Gastroesophageal sphincter (tissue), 4 donors: Measurements from ENCODE around the gene LSS. TPM values are rescaled to one million over a fixed set of nuclear protein-coding genes. Genes with fewer than 3 reads are reported as not detected.

Source experiments
- ATAC-seq: fragments of 150-250 bp; one replicate; pipeline ENCODE4 v1.9.1; 2016; ENCODE audit warnings: mild to moderate bottlenecking, moderate library complexity
- H3K27ac ChIP-seq, 4 donors: fragments of 200-600 bp; sonication (generic) in 3 of 4; 1 replicate in 3 of 4; 2 replicates in 1 of 4; pipeline ENCODE4 v1.5.1; 2016 to 2019
- H3K27me3 ChIP-seq: fragments of 200-600 bp; sonication (generic); one replicate; pipeline ENCODE4 v1.5.1; 2019
- H3K36me3 ChIP-seq, 2 donors: fragments of 200-600 bp; sonication (generic); one replicate each; pipeline ENCODE4 v1.5.1; 2019; ENCODE audit warnings: control low read depth in 1 of 2
- H3K4me1 ChIP-seq, 3 donors: fragments of 200-600 bp; sonication (generic); 1 replicate in 2 of 3; 2 replicates in 1 of 3; pipeline ENCODE4 v1.5.1; 2016 to 2019; ENCODE audit warnings: control low read depth in 2 of 3
- H3K4me3 ChIP-seq, 2 donors: fragments of 200-600 bp; sonication (generic); one replicate each; pipeline ENCODE4 v1.5.1; 2019; ENCODE audit warnings: mild to moderate bottlenecking in 1 of 2, moderate library complexity in 1 of 2
- H3K9me3 ChIP-seq, 3 donors: fragments of 200-600 bp; sonication (generic); one replicate each; pipeline ENCODE4 v1.5.1; 2017 to 2019; ENCODE audit warnings: control low read depth in 2 of 3
- CTCF ChIP-seq, 4 experiments: fragments of 200-600 bp in 2 of 4; fragments of 450-650 bp in 2 of 4; sonication (generic) in 1 of 4; IDR thresholded peaks; one replicate each; pipeline ENCODE4 v1.5.1; 2017 to 2019; ENCODE audit warnings: antibody characterized with exemption in 4 of 4, mild to moderate bottlenecking in 2 of 4, moderate library complexity in 2 of 4
- EP300 ChIP-seq: sonication (generic); formaldehyde crosslinking; IDR thresholded peaks from one replicate; pipeline ENCODE4 v1.6.1; 2017; ENCODE audit warnings: antibody characterized with exemption, mild to moderate bottlenecking
- POLR2A ChIP-seq, 2 donors: fragments of 450-650 bp; IDR thresholded peaks; one replicate each; pipeline ENCODE4 v1.6.1; 2017; ENCODE audit warnings: antibody characterized with exemption in 2 of 2, mild to moderate bottlenecking in 2 of 2, moderate library complexity in 1 of 2
- POLR2AphosphoS5 ChIP-seq: sonication (generic); formaldehyde crosslinking; IDR thresholded peaks from one replicate; pipeline ENCODE4 v1.6.1; 2017; ENCODE audit warnings: antibody characterized with exemption
- WGBS, 2 donors: methylation state at CpG; one replicate each; pipeline ENCODE4 v1.1.5; 2018; ENCODE audit warnings: low coverage in 1 of 2; 5-methylcytosine and 5-hydroxymethylcytosine counted together
- total RNA-seq, 4 donors: library from RNA; depleted of rRNA; stranded (reverse); fragments of >200 nt; gene quantifications; one replicate each; pipeline ENCODE4 v1.1.0, GENCODE V29; 2016

The LSS gene
- total RNA-seq, 4 donors from 2014 or later, result 57.7 to 104 (median 85.7) TPM

DNA sequence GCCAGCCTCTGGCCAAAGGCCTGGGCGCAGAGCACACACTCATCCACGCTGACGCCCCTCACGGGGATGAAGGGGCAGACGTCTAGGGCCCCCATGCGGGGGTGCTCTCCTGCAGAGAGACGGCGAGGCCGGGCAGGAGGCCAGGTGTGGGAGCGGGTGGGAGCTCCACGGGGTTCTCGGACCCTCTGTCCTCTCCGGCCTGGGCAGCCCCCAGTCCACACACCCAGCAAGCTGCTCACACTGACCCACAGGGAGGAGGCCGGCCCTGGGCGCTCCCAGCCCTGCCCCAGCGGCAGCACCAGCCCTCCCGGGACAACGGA lies 75.7 kb downstream of the LSS start:
- Histone ChIP-seq H3K36me3 (no peaks in the 10 kb centered on the region), H3K9me3 (no peaks in the 10 kb centered on the region), H3K4me3 (no peak overlapping the region), H3K27me3 (peaks cover 7% of the 10 kb centered on the region), H3K4me1 (peaks cover 0 to 13% (median 8%) of the 10 kb centered on the region in 3 donors), H3K27ac (peak overlapping the region in 1 of 4 donors; percentile 64)
- peak; percentile 19 for ATAC-seq
- no peak for TF ChIP-seq EP300
- TF ChIP-seq CTCF (IDR thresholded peaks at IDR 0.05), result no peak
- WGBS, 2 donors, result 28% methylated on average over 5 of the region's 18 CpGs; no CpG with 5 or more reads in 1 of the 2 donors

- Histone ChIP-seq H3K4me1 (peaks cover 0 to 13% (median 8%) of the 10 kb centered on the region in 3 donors), H3K36me3 (no peaks in the 10 kb centered on the region), H3K9me3 (no peaks in the 10 kb centered on the region), H3K27ac (peak overlapping the region in 1 of 4 donors; percentile 64), H3K27me3 (peaks cover 7% of the 10 kb centered on the region), H3K4me3 (no peak overlapping the region)
- TF ChIP-seq POLR2AphosphoS5 (no peak), EP300 (no peak)
- ATAC-seq, result no peak
- WGBS, 2 donors, result 60 to 87% methylated on average over 3 to 24 of the region's 45 CpGs
Measured at GRCh38 chr21:46151989-46152926, 76.3 kb downstream of the LSS start.

- Histone ChIP-seq H3K27ac (no peak overlapping the region), H3K36me3 (no peaks in the 10 kb centered on the region), H3K27me3 (peaks cover 7% of the 10 kb centered on the region), H3K4me3 (no peak overlapping the region), H3K9me3 (no peaks in the 10 kb centered on the region), H3K4me1 (peaks cover 0 to 13% (median 8%) of the 10 kb centered on the region in 3 donors)
- 79 to 90% methylated on average over 2 to 11 of the region's 47 CpGs for WGBS, 2 donors
- TF ChIP-seq POLR2AphosphoS5 (no peak), CTCF (IDR thresholded peaks at IDR 0.05) (no peak), POLR2A (IDR thresholded peaks at IDR 0.05) (no peak), EP300 (no peak)
- no peak for ATAC-seq
Measured at GRCh38 chr21:46151261-46151988, 77.1 kb downstream of the LSS start.

DNA sequence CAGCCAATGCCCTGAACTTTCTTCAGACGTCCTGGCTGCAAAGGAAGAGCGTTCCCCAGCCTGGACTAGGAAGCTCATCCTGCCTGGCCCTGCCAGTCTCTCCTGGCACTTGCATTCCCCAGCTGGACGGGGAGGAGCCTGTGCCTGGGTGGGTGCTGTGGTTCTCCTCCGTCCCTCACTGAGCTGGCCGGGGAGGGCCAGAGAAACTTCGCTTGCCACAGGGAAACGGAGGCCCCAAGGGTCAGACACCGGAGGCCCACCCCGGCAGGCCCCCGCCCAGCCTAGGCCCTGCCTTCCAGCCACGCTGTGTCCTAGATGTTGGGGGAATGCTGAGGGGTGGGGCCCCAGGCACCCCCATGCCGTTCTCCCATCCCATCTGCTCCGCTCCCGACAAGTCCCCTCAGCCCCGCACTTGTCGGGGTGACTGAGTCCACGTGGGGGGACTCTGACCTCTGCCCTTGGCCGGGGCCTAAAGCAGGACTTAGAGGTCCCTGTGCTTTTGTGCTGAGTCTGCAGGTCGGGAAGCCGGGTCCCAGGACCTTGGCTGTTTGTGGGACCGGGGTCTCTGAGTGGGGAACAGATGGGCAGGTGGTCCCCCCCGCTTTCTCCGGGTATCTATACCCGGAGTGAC lies 78.0 kb downstream of the LSS start:
- 95 to 100% methylated on average over 3 to 4 of the region's 24 CpGs for WGBS, 2 donors
- TF ChIP-seq CTCF (IDR thresholded peaks at IDR 0.05), result no peak
- no peak for TF ChIP-seq POLR2A (IDR thresholded peaks at IDR 0.05)
- no peak for TF ChIP-seq EP300
- no peak for TF ChIP-seq POLR2AphosphoS5
- H3K36me3 ChIP-seq, result no peaks in the 10 kb centered on the region
- no peak overlapping the region for H3K4me3 ChIP-seq
- no peak for ATAC-seq
- no peak overlapping the region for H3K27ac ChIP-seq
- H3K4me1 ChIP-seq, result peaks cover 0 to 13% (median 8%) of the 10 kb centered on the region in 3 donors
- no peaks in the 10 kb centered on the region for H3K9me3 ChIP-seq
- H3K27me3 ChIP-seq, result peaks cover 7% of the 10 kb centered on the region

GRCh38 chr21:46150073-46150472 lies 78.5 kb downstream of the LSS start:
- 78 to 83% methylated on average over 5 to 6 of the region's 19 CpGs for WGBS, 2 donors
- Histone ChIP-seq H3K4me1 (peaks cover 0 to 13% (median 8%) of the 10 kb centered on the region in 3 donors), H3K9me3 (no peaks in the 10 kb centered on the region), H3K36me3 (no peaks in the 10 kb centered on the region), H3K27me3 (peaks cover 7% of the 10 kb centered on the region), H3K27ac (no peak overlapping the region), H3K4me3 (no peak overlapping the region)
- no peak for ATAC-seq
- no peak for TF ChIP-seq POLR2A (IDR thresholded peaks at IDR 0.05)
- no peak for TF ChIP-seq CTCF (IDR thresholded peaks at IDR 0.05)
- TF ChIP-seq EP300, result no peak
- TF ChIP-seq POLR2AphosphoS5, result no peak
